HL-60 (cell line): ENCODE measurements around the gene ZSCAN2.

ENCODE experiments used
- DNase-seq, 2 experiments: peaks; one replicate each; pipeline ENCODE4 v3.0.0-alpha.2; 2010 to 2020; ENCODE audit warnings: low read depth in 1 of 2, low spot score in 1 of 2
- H3K27ac ChIP-seq: fragments of 250-450 bp; sonication (Bioruptor Pico); replicated peaks from 2 replicates; pipeline ENCODE4 v1.5.1; 2020; ENCODE audit warnings: mild to moderate bottlenecking, moderate library complexity
- H3K27me3 ChIP-seq: fragments of 250-450 bp; sonication (Bioruptor Pico); 2 replicates; pipeline ENCODE4 v1.5.1; 2021; ENCODE audit warnings: mild to moderate bottlenecking, moderate library complexity; ENCODE audit not compliant: insufficient read depth, poor library complexity, severe bottlenecking
- H3K4me3 ChIP-seq: replicated peaks from 2 replicates; pipeline ENCODE4 v1.5.1; 2011; ENCODE audit warnings: mild to moderate bottlenecking, control low read depth, low read length; ENCODE audit not compliant: insufficient read depth
- GABPA ChIP-seq: IDR thresholded peaks from 2 replicates; pipeline ENCODE4 v1.6.1; 2012; ENCODE audit warnings: low read depth
- POLR2AphosphoS5 ChIP-seq: IDR thresholded peaks from 2 replicates; pipeline ENCODE4 v1.6.1; 2012; ENCODE audit warnings: low read depth
- SPI1 ChIP-seq: IDR thresholded peaks from 2 replicates; pipeline ENCODE4 v1.6.1; 2012; ENCODE audit warnings: low read depth, mild to moderate bottlenecking, borderline replicate concordance
- TF ChIP-seq, protein P1 (sequence below): IDR thresholded peaks from one replicate; pipeline ENCODE4 v1.5.1; 2011; ENCODE audit warnings: low read length, control low read depth, inconsistent platforms; ENCODE audit not compliant: insufficient read depth
- TF ChIP-seq, protein P2 (sequence below): IDR thresholded peaks from 2 replicates; pipeline ENCODE4 v1.6.1; 2012; ENCODE audit warnings: low read depth; ENCODE audit not compliant: insufficient replicate concordance

Gene ZSCAN2

GRCh38 chr15:84611631-84612030 is 10.8 kb downstream of the ZSCAN2 start:
- no peak for DNase-seq
- Histone ChIP-seq H3K27me3 (no peaks in the 10 kb centered on the region), H3K27ac (no peak overlapping the region), H3K4me3 (no peak overlapping the region)
- TF ChIP-seq SPI1, result no peak
- TF ChIP-seq, protein P1, sequence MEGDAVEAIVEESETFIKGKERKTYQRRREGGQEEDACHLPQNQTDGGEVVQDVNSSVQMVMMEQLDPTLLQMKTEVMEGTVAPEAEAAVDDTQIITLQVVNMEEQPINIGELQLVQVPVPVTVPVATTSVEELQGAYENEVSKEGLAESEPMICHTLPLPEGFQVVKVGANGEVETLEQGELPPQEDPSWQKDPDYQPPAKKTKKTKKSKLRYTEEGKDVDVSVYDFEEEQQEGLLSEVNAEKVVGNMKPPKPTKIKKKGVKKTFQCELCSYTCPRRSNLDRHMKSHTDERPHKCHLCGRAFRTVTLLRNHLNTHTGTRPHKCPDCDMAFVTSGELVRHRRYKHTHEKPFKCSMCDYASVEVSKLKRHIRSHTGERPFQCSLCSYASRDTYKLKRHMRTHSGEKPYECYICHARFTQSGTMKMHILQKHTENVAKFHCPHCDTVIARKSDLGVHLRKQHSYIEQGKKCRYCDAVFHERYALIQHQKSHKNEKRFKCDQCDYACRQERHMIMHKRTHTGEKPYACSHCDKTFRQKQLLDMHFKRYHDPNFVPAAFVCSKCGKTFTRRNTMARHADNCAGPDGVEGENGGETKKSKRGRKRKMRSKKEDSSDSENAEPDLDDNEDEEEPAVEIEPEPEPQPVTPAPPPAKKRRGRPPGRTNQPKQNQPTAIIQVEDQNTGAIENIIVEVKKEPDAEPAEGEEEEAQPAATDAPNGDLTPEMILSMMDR, result no peak
- TF ChIP-seq POLR2AphosphoS5, result no peak

DNA sequence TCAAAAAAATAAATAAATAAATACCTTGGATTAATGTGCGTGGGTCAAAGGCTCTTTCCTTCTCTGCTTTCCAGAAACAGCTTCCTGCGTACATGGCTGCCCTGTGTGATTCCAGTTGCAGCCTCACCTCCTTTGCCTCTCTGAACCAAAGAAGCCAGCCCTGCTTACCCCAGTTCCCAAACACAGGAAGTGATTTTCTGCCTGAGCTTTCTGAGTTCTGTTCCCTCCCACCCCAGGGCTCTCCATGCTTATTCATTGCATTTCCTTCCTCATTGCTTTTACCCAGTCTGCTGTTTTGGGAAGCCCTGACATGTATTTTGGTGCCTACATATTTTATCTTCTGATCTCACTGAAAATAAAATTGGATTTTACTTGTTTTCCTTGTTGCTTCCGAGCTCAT is 15.4 kb downstream of the ZSCAN2 start:
- peak in 1 of 2 experiments; percentile 68 for DNase-seq
- Histone ChIP-seq H3K27me3 (no peaks in the 10 kb centered on the region), H3K4me3 (no peak overlapping the region), H3K27ac (peak overlapping the region; percentile 0; the same call in 1 of the 2 replicates)
- no peak for TF ChIP-seq GABPA
- no peak for TF ChIP-seq POLR2AphosphoS5
- TF ChIP-seq SPI1, result peak; percentile 60; the same call in 1 of the 2 replicates
- TF ChIP-seq, protein P2, sequence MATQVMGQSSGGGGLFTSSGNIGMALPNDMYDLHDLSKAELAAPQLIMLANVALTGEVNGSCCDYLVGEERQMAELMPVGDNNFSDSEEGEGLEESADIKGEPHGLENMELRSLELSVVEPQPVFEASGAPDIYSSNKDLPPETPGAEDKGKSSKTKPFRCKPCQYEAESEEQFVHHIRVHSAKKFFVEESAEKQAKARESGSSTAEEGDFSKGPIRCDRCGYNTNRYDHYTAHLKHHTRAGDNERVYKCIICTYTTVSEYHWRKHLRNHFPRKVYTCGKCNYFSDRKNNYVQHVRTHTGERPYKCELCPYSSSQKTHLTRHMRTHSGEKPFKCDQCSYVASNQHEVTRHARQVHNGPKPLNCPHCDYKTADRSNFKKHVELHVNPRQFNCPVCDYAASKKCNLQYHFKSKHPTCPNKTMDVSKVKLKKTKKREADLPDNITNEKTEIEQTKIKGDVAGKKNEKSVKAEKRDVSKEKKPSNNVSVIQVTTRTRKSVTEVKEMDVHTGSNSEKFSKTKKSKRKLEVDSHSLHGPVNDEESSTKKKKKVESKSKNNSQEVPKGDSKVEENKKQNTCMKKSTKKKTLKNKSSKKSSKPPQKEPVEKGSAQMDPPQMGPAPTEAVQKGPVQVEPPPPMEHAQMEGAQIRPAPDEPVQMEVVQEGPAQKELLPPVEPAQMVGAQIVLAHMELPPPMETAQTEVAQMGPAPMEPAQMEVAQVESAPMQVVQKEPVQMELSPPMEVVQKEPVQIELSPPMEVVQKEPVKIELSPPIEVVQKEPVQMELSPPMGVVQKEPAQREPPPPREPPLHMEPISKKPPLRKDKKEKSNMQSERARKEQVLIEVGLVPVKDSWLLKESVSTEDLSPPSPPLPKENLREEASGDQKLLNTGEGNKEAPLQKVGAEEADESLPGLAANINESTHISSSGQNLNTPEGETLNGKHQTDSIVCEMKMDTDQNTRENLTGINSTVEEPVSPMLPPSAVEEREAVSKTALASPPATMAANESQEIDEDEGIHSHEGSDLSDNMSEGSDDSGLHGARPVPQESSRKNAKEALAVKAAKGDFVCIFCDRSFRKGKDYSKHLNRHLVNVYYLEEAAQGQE, result no peak
- TF ChIP-seq, protein P1, result no peak

GRCh38 chr15:84620626-84621025 is 19.8 kb downstream of the ZSCAN2 start:
- no peaks in the 10 kb centered on the region for H3K27me3 ChIP-seq
- no peak overlapping the region for H3K27ac ChIP-seq
- no peak overlapping the region for H3K4me3 ChIP-seq
- no peak for DNase-seq
- no peak for TF ChIP-seq GABPA

DNA sequence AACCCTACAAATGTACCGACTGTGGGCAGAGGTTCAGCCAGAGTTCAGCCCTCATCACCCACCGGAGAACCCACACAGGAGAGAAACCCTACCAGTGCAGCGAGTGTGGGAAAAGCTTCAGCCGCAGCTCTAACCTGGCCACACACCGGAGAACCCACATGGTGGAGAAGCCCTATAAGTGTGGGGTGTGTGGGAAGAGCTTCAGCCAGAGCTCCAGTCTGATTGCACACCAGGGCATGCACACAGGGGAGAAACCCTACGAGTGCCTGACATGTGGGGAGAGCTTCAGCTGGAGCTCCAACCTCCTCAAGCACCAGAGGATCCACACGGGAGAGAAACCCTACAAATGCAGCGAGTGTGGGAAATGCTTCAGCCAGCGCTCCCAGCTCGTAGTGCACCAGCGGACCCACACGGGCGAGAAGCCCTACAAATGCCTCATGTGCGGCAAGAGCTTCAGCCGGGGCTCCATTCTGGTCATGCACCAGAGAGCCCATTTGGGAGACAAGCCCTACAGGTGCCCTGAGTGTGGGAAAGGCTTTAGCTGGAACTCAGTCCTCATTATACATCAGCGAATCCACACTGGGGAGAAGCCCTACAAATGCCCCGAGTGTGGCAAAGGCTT is 20.7 kb downstream of the ZSCAN2 start:
- Histone ChIP-seq H3K27ac (no peak overlapping the region), H3K27me3 (no peaks in the 10 kb centered on the region), H3K4me3 (no peak overlapping the region)
- DNase-seq, result no peak
- TF ChIP-seq GABPA, result no peak
- TF ChIP-seq SPI1, result no peak
- TF ChIP-seq, protein P1, result no peak
- TF ChIP-seq, protein P2, result no peak
- TF ChIP-seq POLR2AphosphoS5, result no peak
